Karpas-422 (cell line): ENCODE results near the gene ADGRB2. TPM values are rescaled to one million over a fixed set of nuclear protein-coding genes. Genes with fewer than 3 reads are reported as not detected.

ENCODE experiments used
- DNase-seq: peaks from one replicate; pipeline ENCODE4 v3.0.0-alpha.2; 2015
- H2AFZ ChIP-seq: fragments of 200-600 bp; sonication (generic); 2 replicates; pipeline ENCODE4 v1.6.1; 2014; ENCODE audit warnings: antibody characterized with exemption, low read length, mixed read lengths
- H3K27ac ChIP-seq: fragments of 200-600 bp; sonication (generic); 2 replicates; pipeline ENCODE4 v1.5.1; 2014; ENCODE audit warnings: mild to moderate bottlenecking, low read length, moderate library complexity
- H3K27me3 ChIP-seq: fragments of 200-600 bp; sonication (generic); 2 replicates; pipeline ENCODE4 v1.6.1; 2014; ENCODE audit warnings: low read length, mixed read lengths
- H3K36me3 ChIP-seq: fragments of 200-600 bp; sonication (generic); 2 replicates; pipeline ENCODE4 v1.6.1; 2014; ENCODE audit warnings: low read length, mixed read lengths; ENCODE audit not compliant: insufficient read depth
- H3K4me1 ChIP-seq: fragments of 200-600 bp; sonication (generic); 2 replicates; pipeline ENCODE4 v1.6.1; 2014; ENCODE audit warnings: mild to moderate bottlenecking, low read length, mixed read lengths
- H3K4me2 ChIP-seq: fragments of 200-600 bp; sonication (generic); 2 replicates; pipeline ENCODE4 v1.6.1; 2014; ENCODE audit warnings: low read length, low read depth, mild to moderate bottlenecking; ENCODE audit not compliant: poor library complexity, severe bottlenecking
- H3K4me3 ChIP-seq: fragments of 200-600 bp; sonication (generic); 2 replicates; pipeline ENCODE4 v1.5.1; 2014; ENCODE audit warnings: mild to moderate bottlenecking, antibody characterized with exemption, low read length, mixed read lengths
- H3K79me2 ChIP-seq: fragments of 200-600 bp; sonication (generic); 2 replicates; pipeline ENCODE4 v1.6.1; 2014; ENCODE audit warnings: mild to moderate bottlenecking, low read length, mixed read lengths
- H3K9ac ChIP-seq: fragments of 200-600 bp; sonication (generic); 2 replicates; pipeline ENCODE4 v1.6.0; 2014; ENCODE audit warnings: low read length
- H3K9me2 ChIP-seq: fragments of 200-600 bp; sonication (generic), shearing (Covaris generic); replicated peaks from 2 replicates; pipeline ENCODE4 v1.6.0; 2014; ENCODE audit warnings: mild to moderate bottlenecking, low read length, moderate library complexity; ENCODE audit not compliant: insufficient read depth
- H3K9me3 ChIP-seq: fragments of 300-700, 200-600 bp; sonication (generic); 2 replicates; pipeline ENCODE4 v1.6.1; 2014; ENCODE audit warnings: low read length, mixed read lengths
- H4K20me1 ChIP-seq: fragments of 200-600 bp; sonication (generic); 2 replicates; pipeline ENCODE4 v1.6.1; 2014; ENCODE audit warnings: mild to moderate bottlenecking, antibody characterized with exemption, low read length, low read depth; ENCODE audit not compliant: insufficient read depth
- total RNA-seq: library from RNA; depleted of rRNA; stranded (reverse); fragments of >200 nt; shearing (Covaris generic); gene quantifications from 2 replicates; pipeline ENCODE4 v1.2.3, GENCODE V29; 2014; ENCODE audit warnings: low replicate concordance

ADGRB2 gene
- total RNA-seq, 1 experiment from 2014 or later = 9.2 TPM

DNA sequence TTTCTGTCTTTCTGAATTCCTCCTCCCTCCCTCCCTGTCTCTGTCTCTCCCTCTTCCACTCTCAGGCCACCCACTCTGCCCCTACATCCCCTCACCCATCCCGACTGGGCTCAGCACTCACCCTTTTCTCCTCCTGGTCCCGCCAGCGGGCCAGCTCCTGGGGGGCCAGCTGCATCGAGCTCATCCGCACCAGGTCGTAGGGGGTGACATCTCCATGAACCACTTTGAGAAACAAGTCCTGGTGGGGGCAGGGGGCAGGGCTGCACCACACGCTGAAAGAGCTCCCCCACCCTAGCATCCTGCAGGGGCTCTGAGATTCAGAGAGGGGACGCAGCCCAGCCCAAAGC, 33.9 kb upstream of the ADGRB2 start:
- H3K36me3 ChIP-seq = no peaks in the 10 kb centered on the region
- no peak overlapping the region for H3K27ac ChIP-seq
- no peaks in the 10 kb centered on the region for H3K9me2 ChIP-seq
- H3K9me3 ChIP-seq = no peaks in the 10 kb centered on the region
- no peak overlapping the region for H3K4me2 ChIP-seq
- no peak overlapping the region for H2AFZ ChIP-seq
- no peaks in the 10 kb centered on the region for H3K27me3 ChIP-seq
- peaks cover 8% of the 10 kb centered on the region for H3K4me1 ChIP-seq
- no peaks in the 10 kb centered on the region for H4K20me1 ChIP-seq
- H3K4me3 ChIP-seq = no peak overlapping the region
- H3K79me2 ChIP-seq = no peaks in the 10 kb centered on the region
- no peak for DNase-seq
- H3K9ac ChIP-seq = no peak overlapping the region

GRCh38 chr1:31797216-31797615, 33.1 kb upstream of the ADGRB2 start:
- H3K4me1 ChIP-seq = peaks cover 5% of the 10 kb centered on the region
- no peak for DNase-seq
- no peaks in the 10 kb centered on the region for H4K20me1 ChIP-seq
- no peak overlapping the region for H3K9ac ChIP-seq
- no peak overlapping the region for H3K4me3 ChIP-seq
- H3K9me2 ChIP-seq = no peaks in the 10 kb centered on the region
- H3K27me3 ChIP-seq = no peaks in the 10 kb centered on the region
- no peaks in the 10 kb centered on the region for H3K79me2 ChIP-seq
- H3K36me3 ChIP-seq = no peaks in the 10 kb centered on the region
- no peak overlapping the region for H3K4me2 ChIP-seq
- no peak overlapping the region for H2AFZ ChIP-seq
- no peak overlapping the region for H3K27ac ChIP-seq
- no peaks in the 10 kb centered on the region for H3K9me3 ChIP-seq

- Histone ChIP-seq H3K4me2 (no peak overlapping the region), H4K20me1 (no peaks in the 10 kb centered on the region), H3K9me3 (no peaks in the 10 kb centered on the region), H3K4me3 (no peak overlapping the region), H3K9ac (no peak overlapping the region), H3K27me3 (no peaks in the 10 kb centered on the region), H3K9me2 (no peaks in the 10 kb centered on the region), H3K79me2 (no peaks in the 10 kb centered on the region), H3K27ac (no peak overlapping the region), H2AFZ (no peak overlapping the region), H3K36me3 (no peaks in the 10 kb centered on the region), H3K4me1 (peaks cover 5% of the 10 kb centered on the region)
- DNase-seq = no peak
Measured at GRCh38 chr1:31796707-31797106, 32.6 kb upstream of the ADGRB2 start.

DNA sequence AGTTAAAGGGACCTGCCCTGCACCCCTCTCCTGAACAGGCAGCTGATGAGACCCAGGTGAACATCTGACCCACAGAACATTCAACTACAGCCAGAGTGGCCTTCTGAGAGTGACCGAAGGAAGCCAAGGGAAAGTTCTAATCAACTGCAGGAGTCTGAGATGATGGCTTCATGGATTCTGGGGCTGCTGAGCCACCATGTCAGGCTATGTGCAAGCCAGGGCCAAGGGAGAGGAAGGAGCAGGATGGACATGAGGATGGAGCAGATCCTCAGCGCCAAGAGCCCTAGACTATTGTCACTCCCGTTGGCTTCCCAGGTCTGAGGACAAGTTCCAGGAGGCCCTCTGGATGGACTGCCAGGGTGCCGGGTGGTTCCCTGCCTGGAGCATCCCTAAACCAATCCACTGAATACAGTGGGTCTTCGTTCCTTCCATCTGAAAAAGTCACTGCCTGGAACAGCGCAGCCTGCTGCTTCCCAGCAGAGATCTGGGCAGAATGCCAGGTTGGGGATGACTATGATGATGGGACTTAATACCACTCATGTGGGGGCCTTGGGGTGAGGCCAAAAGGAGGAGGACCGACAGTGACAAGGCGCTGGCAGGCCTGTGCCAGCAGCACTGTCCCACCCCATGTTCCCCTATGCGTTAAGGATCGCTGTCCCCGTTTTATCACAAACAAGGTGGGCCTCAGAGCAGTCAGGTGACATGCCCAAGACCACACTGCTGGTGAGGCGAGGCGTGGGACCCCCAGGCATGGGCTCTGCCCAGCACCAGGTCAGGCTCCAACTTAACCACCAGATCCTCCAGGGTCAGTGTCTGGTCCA, 31.9 kb upstream of the ADGRB2 start:
- Histone ChIP-seq H3K79me2 (no peaks in the 10 kb centered on the region), H3K9me3 (no peaks in the 10 kb centered on the region), H3K4me1 (no peaks in the 10 kb centered on the region), H3K4me2 (no peak overlapping the region), H2AFZ (no peak overlapping the region), H3K9ac (no peak overlapping the region), H4K20me1 (no peaks in the 10 kb centered on the region), H3K27ac (no peak overlapping the region), H3K27me3 (no peaks in the 10 kb centered on the region), H3K4me3 (no peak overlapping the region), H3K9me2 (no peaks in the 10 kb centered on the region), H3K36me3 (no peaks in the 10 kb centered on the region)
- no peak for DNase-seq

DNA sequence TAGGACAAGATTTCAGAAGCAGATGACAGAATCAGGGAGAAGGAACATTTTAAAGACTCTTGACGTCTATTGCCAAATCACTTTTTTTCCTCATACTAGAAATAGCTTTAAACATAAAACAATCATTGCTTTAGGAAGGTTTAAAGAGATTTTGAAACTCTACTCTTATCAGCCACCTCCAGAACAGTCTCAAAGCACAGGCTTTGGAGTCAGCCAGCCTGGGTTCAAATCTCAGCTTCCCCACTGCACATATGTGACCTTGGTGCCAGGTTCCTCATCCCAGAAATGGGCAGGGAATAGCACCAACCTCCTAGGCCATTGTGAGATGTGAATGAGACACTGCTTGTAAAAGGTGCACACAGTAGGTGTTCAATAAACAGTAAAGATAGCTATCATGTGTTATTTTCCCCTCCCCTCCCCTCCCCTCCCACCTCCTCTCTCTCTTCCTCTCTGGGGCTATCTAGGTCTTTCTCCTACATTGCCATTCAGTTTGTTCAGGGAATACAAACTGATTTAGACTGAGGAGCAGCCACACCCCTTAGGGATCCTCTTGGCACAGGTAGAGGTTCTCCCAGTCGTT, 31.0 kb upstream of the ADGRB2 start:
- DNase-seq = no peak
- H2AFZ ChIP-seq = no peak overlapping the region
- no peaks in the 10 kb centered on the region for H3K9me2 ChIP-seq
- H4K20me1 ChIP-seq = no peaks in the 10 kb centered on the region
- H3K4me1 ChIP-seq = no peaks in the 10 kb centered on the region
- H3K79me2 ChIP-seq = no peaks in the 10 kb centered on the region
- no peaks in the 10 kb centered on the region for H3K36me3 ChIP-seq
- no peak overlapping the region for H3K4me3 ChIP-seq
- H3K9ac ChIP-seq = no peak overlapping the region
- H3K27me3 ChIP-seq = no peaks in the 10 kb centered on the region
- no peaks in the 10 kb centered on the region for H3K9me3 ChIP-seq
- H3K27ac ChIP-seq = no peak overlapping the region
- no peak overlapping the region for H3K4me2 ChIP-seq

DNA sequence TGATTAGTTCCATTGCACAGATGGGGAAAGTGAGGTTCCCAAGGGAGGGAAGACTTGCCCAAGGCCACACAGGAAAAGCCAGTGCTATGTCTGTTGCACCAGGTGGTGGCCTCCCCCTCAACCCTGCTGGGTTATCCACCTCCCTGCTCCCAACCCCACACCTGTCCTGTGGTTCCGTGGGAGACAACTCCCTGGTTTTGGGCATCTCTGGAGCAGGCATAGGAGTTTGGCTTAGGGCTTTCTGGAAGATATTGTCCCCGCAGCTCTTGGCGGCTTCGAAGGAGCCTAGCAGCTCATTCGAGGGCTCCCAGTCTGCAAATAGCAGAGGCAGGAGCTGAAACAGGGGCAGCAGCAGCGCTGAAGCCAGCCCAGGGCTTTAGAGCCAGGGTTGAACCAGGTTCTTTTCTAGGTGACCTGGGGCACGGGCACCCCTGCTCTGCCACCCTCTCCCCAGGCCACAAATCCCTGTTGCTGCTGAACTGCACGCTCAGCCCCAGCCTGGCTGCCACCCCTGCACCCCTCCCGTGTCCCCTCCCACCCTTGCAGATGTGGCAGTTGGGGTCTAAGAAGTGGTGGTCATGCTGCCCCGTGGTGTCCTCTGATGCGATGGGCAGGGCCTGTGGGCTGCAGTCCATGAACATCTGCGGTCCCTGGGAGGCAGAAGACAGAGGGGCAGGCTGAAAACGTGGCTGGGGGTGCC, 29.6 kb upstream of the ADGRB2 start:
- H3K4me2 ChIP-seq = no peak overlapping the region
- H3K4me3 ChIP-seq = no peak overlapping the region
- H3K9ac ChIP-seq = no peak overlapping the region
- no peaks in the 10 kb centered on the region for H3K36me3 ChIP-seq
- H3K79me2 ChIP-seq = no peaks in the 10 kb centered on the region
- no peaks in the 10 kb centered on the region for H3K9me2 ChIP-seq
- peaks cover 8% of the 10 kb centered on the region for H3K4me1 ChIP-seq
- no peaks in the 10 kb centered on the region for H3K27me3 ChIP-seq
- H3K9me3 ChIP-seq = no peaks in the 10 kb centered on the region
- H3K27ac ChIP-seq = no peak overlapping the region
- H4K20me1 ChIP-seq = no peaks in the 10 kb centered on the region
- H2AFZ ChIP-seq = no peak overlapping the region
- no peak for DNase-seq

- DNase-seq = no peak
- H3K9ac ChIP-seq = no peak overlapping the region
- H4K20me1 ChIP-seq = no peaks in the 10 kb centered on the region
Measured at GRCh38 chr1:31793086-31793485, 28.9 kb upstream of the ADGRB2 start.

DNA sequence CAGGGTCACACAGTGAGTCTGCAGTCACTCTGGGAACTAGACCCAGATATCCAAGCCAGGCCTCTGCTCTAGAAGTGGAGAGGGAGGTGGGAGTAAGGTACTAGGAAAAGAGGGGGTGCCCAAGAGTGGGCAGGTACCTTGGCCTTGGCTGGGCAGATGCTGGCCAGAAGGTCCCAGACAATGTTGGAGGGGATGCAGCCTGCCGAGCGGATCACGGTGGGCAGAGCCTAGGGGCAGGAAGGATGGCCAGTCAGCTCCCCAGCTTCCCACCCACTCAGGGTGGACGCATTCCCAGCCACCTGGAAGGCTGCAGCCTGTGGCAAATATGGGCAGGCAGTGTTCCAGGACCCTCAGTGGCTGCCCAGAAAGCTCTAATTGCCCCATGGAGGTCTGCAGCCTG, 28.4 kb upstream of the ADGRB2 start:
- Histone ChIP-seq H3K9me3 (no peaks in the 10 kb centered on the region), H3K4me1 (peaks cover 18% of the 10 kb centered on the region), H2AFZ (no peak overlapping the region), H3K4me3 (no peak overlapping the region), H3K9ac (no peak overlapping the region), H3K79me2 (no peaks in the 10 kb centered on the region), H3K9me2 (no peaks in the 10 kb centered on the region), H3K36me3 (no peaks in the 10 kb centered on the region), H4K20me1 (no peaks in the 10 kb centered on the region), H3K27me3 (no peaks in the 10 kb centered on the region), H3K4me2 (no peak overlapping the region), H3K27ac (no peak overlapping the region)
- DNase-seq = no peak

More at GRCh38 chr1:31793086-31793485, 28.9 kb upstream of the ADGRB2 start:
- Histone ChIP-seq H3K27ac (no peak overlapping the region), H3K4me2 (no peak overlapping the region), H3K36me3 (no peaks in the 10 kb centered on the region), H3K9me3 (no peaks in the 10 kb centered on the region), H3K9me2 (no peaks in the 10 kb centered on the region), H3K27me3 (no peaks in the 10 kb centered on the region), H3K4me3 (no peak overlapping the region), H3K79me2 (no peaks in the 10 kb centered on the region), H2AFZ (no peak overlapping the region), H3K4me1 (peaks cover 13% of the 10 kb centered on the region)
